SK-N-SH (cell line): ENCODE measurements around the gene C1orf35. TPM values are rescaled to one million over a fixed set of nuclear protein-coding genes. Genes with fewer than 3 reads are reported as not detected.

ENCODE experiments used
- CTCF ChIA-PET: fragments of 300-600, 350-600 bp; formaldehyde crosslinking; extraction: SDS; loops from one replicate; lab custom pipeline; 2021; lab: Yijun Ruan, JAX
- POLR2A ChIA-PET: fragments of 350-600 bp; sonication (Branson Sonifier 250); formaldehyde crosslinking; extraction: SDS; loops from one replicate; lab custom pipeline; 2020; ENCODE audit warnings: antibody characterized with exemption, inconsistent platforms; lab: Yijun Ruan, JAX
- DNase-seq: peaks from one replicate; pipeline ENCODE4 v3.0.0; 2012
- H2AFZ ChIP-seq: fragments of 200-600 bp; sonication (generic); 2 replicates; pipeline ENCODE4 v1.8.1; 2016; ENCODE audit warnings: antibody characterized with exemption, mild to moderate bottlenecking, low read depth
- H3F3A ChIP-seq: fragments of 200-600 bp; sonication (generic); replicated peaks from 2 replicates; pipeline ENCODE3; 2016; ENCODE audit warnings: antibody characterized with exemption, mild to moderate bottlenecking; ENCODE audit not compliant: insufficient read depth
- H3K27ac ChIP-seq, 2 experiments: fragments of 200-500 bp in 1 of 2; fragments of 200-600 bp in 1 of 2; sonication (Bioruptor generic) in 1 of 2; sonication (generic), shearing (Covaris generic) in 1 of 2; 2 replicates each; pipeline versions ENCODE4 v1.5.1 to v1.6.1; 2014 to 2016; ENCODE audit warnings: low read depth in 2 of 2, inconsistent platforms in 1 of 2, low read length in 1 of 2, mild to moderate bottlenecking in 1 of 2, mixed read lengths in 1 of 2
- H3K27me3 ChIP-seq: fragments of 200-600 bp; sonication (generic), shearing (Covaris generic); 2 replicates; pipeline ENCODE4 v1.6.1; 2016; ENCODE audit warnings: mixed run types; ENCODE audit not compliant: insufficient read depth
- H3K36me3 ChIP-seq, 2 experiments: fragments of 200-500 bp in 1 of 2; fragments of 200-600 bp in 1 of 2; sonication (Bioruptor generic) in 1 of 2; sonication (generic) in 1 of 2; replicated peaks in 1 of 2; 2 replicates each; pipeline versions ENCODE3 to v1.5.1; 2014 to 2016; ENCODE audit warnings: low read length in 1 of 2, mild to moderate bottlenecking in 1 of 2; ENCODE audit not compliant: insufficient read depth in 2 of 2, control insufficient read depth in 1 of 2
- H3K4me1 ChIP-seq, 2 experiments: fragments of 200-500 bp in 1 of 2; fragments of 200-600 bp in 1 of 2; sonication (Bioruptor generic) in 1 of 2; sonication (generic), shearing (Covaris generic) in 1 of 2; 2 replicates each; pipeline versions ENCODE4 v1.5.1 to v1.6.1; 2014 to 2016; ENCODE audit warnings: low read depth in 1 of 2, low read length in 1 of 2, mixed run types in 1 of 2; ENCODE audit not compliant: insufficient read depth in 2 of 2, control insufficient read depth in 1 of 2
- H3K4me2 ChIP-seq: fragments of 200-600 bp; sonication (generic), shearing (Covaris generic); 2 replicates; pipeline ENCODE4 v1.6.1; 2017; ENCODE audit warnings: mixed run types
- H3K4me3 ChIP-seq, 2 experiments: fragments of 200-500 bp in 1 of 2; fragments of 200-600 bp in 1 of 2; sonication (Bioruptor generic) in 1 of 2; sonication (generic), shearing (Covaris generic) in 1 of 2; 2 replicates each; pipeline versions ENCODE4 v1.5.1 to v1.8.1; 2014 to 2016; ENCODE audit warnings: low read depth in 2 of 2, inconsistent platforms in 1 of 2, low read length in 1 of 2, mild to moderate bottlenecking in 1 of 2, mixed read lengths in 1 of 2, moderate library complexity in 1 of 2
- H3K79me2 ChIP-seq: fragments of 200-600 bp; sonication (generic); 2 replicates; pipeline ENCODE4 v1.8.1; 2017; ENCODE audit warnings: mild to moderate bottlenecking; ENCODE audit not compliant: insufficient read depth
- H3K9ac ChIP-seq: fragments of 200-600 bp; sonication (generic); 2 replicates; pipeline ENCODE4 v1.6.1; 2017; ENCODE audit warnings: mixed run types
- H3K9me2 ChIP-seq: fragments of 200-600 bp; sonication (generic); 2 replicates; pipeline ENCODE4 v1.6.1; 2017; ENCODE audit warnings: mixed run types
- H3K9me3 ChIP-seq: fragments of 200-600 bp; sonication (generic); 2 replicates; pipeline ENCODE4 v1.6.1; 2017; ENCODE audit warnings: mixed run types, mild to moderate bottlenecking, moderate library complexity
- H4K20me1 ChIP-seq: fragments of 200-600 bp; sonication (generic); 2 replicates; pipeline ENCODE4 v1.6.1; 2017; ENCODE audit warnings: mild to moderate bottlenecking, mixed run types; ENCODE audit not compliant: insufficient read depth
- CHD2 ChIP-seq: fragments of 150-350 bp; IDR thresholded peaks from 2 replicates; pipeline ENCODE4 v1.6.1; 2018; ENCODE audit warnings: low read length; ENCODE audit not compliant: partially characterized antibody
- EP300 ChIP-seq, 2 experiments: IDR thresholded peaks; 2 replicates each; pipeline versions ENCODE4 v1.4.0 to v1.6.1; 2012; ENCODE audit warnings: borderline replicate concordance in 1 of 2, low read depth in 1 of 2, low read length in 1 of 2
- EZH2phosphoT487 ChIP-seq: fragments of 200-600 bp; sonication (generic); IDR thresholded peaks from 2 replicates; pipeline ENCODE4 v1.6.1; 2017; ENCODE audit warnings: low read depth, mixed run types, mild to moderate bottlenecking, antibody characterized with exemption, moderate library complexity, borderline replicate concordance
- FOXJ3 ChIP-seq: sonication (generic); formaldehyde crosslinking; IDR thresholded peaks from 2 replicates; pipeline ENCODE4 v1.5.1; 2020; ENCODE audit warnings: mild to moderate bottlenecking, missing genetic modification reagents
- MEF2A ChIP-seq: IDR thresholded peaks from 2 replicates; pipeline ENCODE4 v1.4.0; 2012; ENCODE audit warnings: low read depth, borderline replicate concordance
- MXI1 ChIP-seq: IDR thresholded peaks from 2 replicates; pipeline ENCODE4 v1.6.1; 2012; ENCODE audit warnings: mild to moderate bottlenecking, low read depth, low read length, improper control_type of control experiment
- NFIC ChIP-seq: IDR thresholded peaks from 2 replicates; pipeline ENCODE4 v1.4.0; 2012; ENCODE audit warnings: borderline replicate concordance
- NRF1 ChIP-seq: IDR thresholded peaks from 2 replicates; pipeline ENCODE4 v1.6.1; 2012; ENCODE audit warnings: low read depth, mild to moderate bottlenecking, low read length
- POLR2AphosphoS5 ChIP-seq: IDR thresholded peaks from 2 replicates; pipeline ENCODE4 v1.6.1; 2012; ENCODE audit warnings: low read depth, low read length
- REST ChIP-seq: IDR thresholded peaks from 2 replicates; pipeline ENCODE4 v1.6.1; 2012; ENCODE audit warnings: mild to moderate bottlenecking, low read depth, low read length, moderate library complexity
- RFX5 ChIP-seq: IDR thresholded peaks from 2 replicates; pipeline ENCODE4 v1.6.1; 2012; ENCODE audit warnings: mild to moderate bottlenecking, improper control_type of control experiment, low read length
- RXRA ChIP-seq: IDR thresholded peaks from 2 replicates; pipeline ENCODE4 v1.4.0; 2012; ENCODE audit warnings: low read depth, mild to moderate bottlenecking, borderline replicate concordance
- SIN3A ChIP-seq: IDR thresholded peaks from 2 replicates; pipeline ENCODE4 v1.6.1; 2012; ENCODE audit warnings: low read depth, mild to moderate bottlenecking, low read length, moderate library complexity, borderline replicate concordance
- SMC3 ChIP-seq: IDR thresholded peaks from 2 replicates; pipeline ENCODE4 v1.6.1; 2012; ENCODE audit warnings: low read depth, low read length, improper control_type of control experiment
- TCF12 ChIP-seq: IDR thresholded peaks from 2 replicates; pipeline ENCODE4 v1.4.0; 2012
- TEAD4 ChIP-seq: IDR thresholded peaks from 2 replicates; pipeline ENCODE4 v1.4.0; 2012; ENCODE audit warnings: mild to moderate bottlenecking, borderline replicate concordance; ENCODE audit not compliant: insufficient read depth
- YY1 ChIP-seq: IDR thresholded peaks from 2 replicates; pipeline ENCODE4 v1.4.0; 2012; ENCODE audit warnings: low read depth, mild to moderate bottlenecking
- ZBTB33 ChIP-seq: IDR thresholded peaks from 2 replicates; pipeline ENCODE4 v1.4.0; 2012; ENCODE audit warnings: low read depth, borderline replicate concordance
- WGBS: methylation state at CpG from one replicate; pipeline ENCODE4 v1.1.6; 2017; ENCODE audit warnings: low lambda C conversion rate; 5-methylcytosine and 5-hydroxymethylcytosine counted together
- polyA plus RNA-seq, 3 experiments: library from polyadenylated mRNA; depleted of rRNA; stranded (reverse); fragments of >200 nt; gene quantifications; 2 replicates each; pipeline ENCODE4 v1.2.3, GENCODE V29; 2012
- TF ChIP-seq, protein P1 (sequence below): fragments of 150-350 bp; IDR thresholded peaks from 2 replicates; pipeline ENCODE4 v1.6.1; 2017; ENCODE audit warnings: antibody characterized with exemption, low read length, low read depth, borderline replicate concordance
- TF ChIP-seq, protein P2 (sequence below): IDR thresholded peaks from 2 replicates; pipeline ENCODE4 v1.4.0; 2012; ENCODE audit warnings: low read depth

C1orf35 gene
- polyA plus RNA-seq, 1 of the 3 experiments (the other 2 are of a cell fraction), result 42.9 TPM

GRCh38 chr1:228071839-228072657, 31.1 kb downstream of the C1orf35 start (continued):
- TF ChIP-seq ZBTB33, result no peak

GRCh38 chr1:228070851-228071250, 32.3 kb downstream of the C1orf35 start:
- 8% methylated on average over 3 of the region's 3 CpGs for WGBS
- H2AFZ ChIP-seq, result no peak overlapping the region

More at GRCh38 chr1:228070851-228071250, 32.3 kb downstream of the C1orf35 start:
- ChIA-PET CTCF (no interaction called here), POLR2A (no interaction called here)
- Histone ChIP-seq H3K4me2 (no peak overlapping the region), H3K4me3 (no peak overlapping the region), H4K20me1 (no peaks in the 10 kb centered on the region), H3K36me3 (no peaks in the 10 kb centered on the region), H3F3A (peaks cover 7% of the 10 kb centered on the region), H3K79me2 (no peaks in the 10 kb centered on the region), H3K9me2 (no peaks in the 10 kb centered on the region), H3K4me1 (peaks cover 0 to 20% of the 10 kb centered on the region in 2 experiments; a peak in 1 of 4 replicates), H3K9ac (no peak overlapping the region), H3K9me3 (no peaks in the 10 kb centered on the region), H3K27me3 (peaks cover 16% of the 10 kb centered on the region; the same call in 1 of the 2 replicates), H3K27ac (no peak overlapping the region)
- DNase-seq, result no peak
- no peak for TF ChIP-seq YY1
- TF ChIP-seq RFX5, result no peak
- no peak for TF ChIP-seq SMC3
- TF ChIP-seq POLR2AphosphoS5, result no peak
- no peak for TF ChIP-seq EP300 (IDR thresholded peaks at IDR 0.05; ENCODE audit: borderline replicate concordance in 1 of 2, low read depth in 1 of 2, low read length in 1 of 2)
- TF ChIP-seq FOXJ3 (CRISPR knock-in tag), result no peak
- TF ChIP-seq, protein P1, sequence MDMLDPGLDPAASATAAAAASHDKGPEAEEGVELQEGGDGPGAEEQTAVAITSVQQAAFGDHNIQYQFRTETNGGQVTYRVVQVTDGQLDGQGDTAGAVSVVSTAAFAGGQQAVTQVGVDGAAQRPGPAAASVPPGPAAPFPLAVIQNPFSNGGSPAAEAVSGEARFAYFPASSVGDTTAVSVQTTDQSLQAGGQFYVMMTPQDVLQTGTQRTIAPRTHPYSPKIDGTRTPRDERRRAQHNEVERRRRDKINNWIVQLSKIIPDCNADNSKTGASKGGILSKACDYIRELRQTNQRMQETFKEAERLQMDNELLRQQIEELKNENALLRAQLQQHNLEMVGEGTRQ, result no peak
- TF ChIP-seq MXI1, result no peak
- no peak for TF ChIP-seq NRF1
- no peak for TF ChIP-seq EZH2phosphoT487
- TF ChIP-seq TCF12, result no peak
- no peak for TF ChIP-seq SIN3A
- no peak for TF ChIP-seq REST
- TF ChIP-seq, protein P2, sequence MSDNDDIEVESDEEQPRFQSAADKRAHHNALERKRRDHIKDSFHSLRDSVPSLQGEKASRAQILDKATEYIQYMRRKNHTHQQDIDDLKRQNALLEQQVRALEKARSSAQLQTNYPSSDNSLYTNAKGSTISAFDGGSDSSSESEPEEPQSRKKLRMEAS, result no peak
- no peak for TF ChIP-seq RXRA
- TF ChIP-seq MEF2A, result no peak
- TF ChIP-seq NFIC, result no peak
- no peak for TF ChIP-seq TEAD4
- no peak for TF ChIP-seq CHD2
